CD4-positive, alpha-beta T cell treated with Interleukin-4 for 4 hours (primary cell): ENCODE results near the gene INTS12.

Experiments
- DNase-seq: peaks from one replicate; pipeline ENCODE4 v3.0.0-alpha.2; 2020

Gene INTS12

DNA sequence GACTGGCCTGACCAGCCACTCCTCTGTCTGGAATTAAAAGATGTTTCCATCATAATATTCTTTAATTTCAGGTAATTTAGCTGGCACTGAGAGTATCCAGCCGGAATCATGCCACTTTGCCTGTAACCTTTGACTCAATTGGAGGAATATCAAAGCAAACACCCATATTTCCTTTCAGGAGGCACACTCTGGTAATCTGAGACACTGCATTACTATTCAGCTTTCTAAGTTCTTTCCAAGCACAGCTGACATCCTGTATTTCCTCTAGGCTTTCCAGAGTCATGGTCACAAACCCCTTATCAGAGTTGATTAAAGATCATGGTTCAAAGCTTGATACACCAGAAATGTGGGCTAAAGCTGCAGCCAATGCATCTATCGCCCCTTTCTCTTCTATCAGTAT lies 29.3 kb downstream of the INTS12 start:
- no peak for DNase-seq

DNA sequence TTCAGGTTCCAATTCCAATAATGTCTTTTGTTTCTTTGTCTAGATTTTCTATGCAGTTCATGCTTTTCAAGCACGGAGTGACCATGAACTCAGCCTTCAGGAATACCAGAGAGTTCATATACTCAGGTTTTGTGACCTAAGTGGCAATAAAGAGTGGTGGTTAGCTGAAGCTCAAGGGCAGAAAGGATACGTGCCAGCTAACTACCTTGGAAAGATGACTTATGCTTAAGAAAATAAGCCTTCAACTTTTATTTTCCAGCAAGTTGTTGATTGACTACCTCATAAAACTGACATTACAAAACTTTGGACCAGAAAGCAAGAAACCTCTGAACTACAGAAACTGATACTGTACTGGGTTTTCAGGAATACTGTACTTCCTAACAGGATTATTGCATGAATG lies 30.8 kb downstream of the INTS12 start:
- no peak for DNase-seq

DNA sequence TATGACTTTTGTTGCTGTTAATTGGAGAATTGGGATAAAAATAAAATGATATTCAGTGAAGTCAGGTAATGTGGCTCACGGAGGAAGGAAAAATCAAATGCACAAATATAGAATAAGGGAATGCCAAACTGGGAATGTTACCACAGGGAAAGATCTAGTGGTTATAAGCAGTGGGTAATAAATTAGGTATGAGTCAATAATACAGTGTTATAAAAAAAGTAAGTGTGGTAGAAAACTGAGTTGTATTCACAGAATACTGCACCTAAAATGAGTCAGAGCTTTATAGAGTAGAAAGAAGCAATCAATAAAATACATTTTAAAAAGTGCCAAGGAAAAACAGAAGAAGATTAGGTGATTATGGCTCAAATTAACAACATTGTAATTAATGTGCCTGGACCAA lies 34.5 kb downstream of the INTS12 start:
- DNase-seq = no peak

DNA sequence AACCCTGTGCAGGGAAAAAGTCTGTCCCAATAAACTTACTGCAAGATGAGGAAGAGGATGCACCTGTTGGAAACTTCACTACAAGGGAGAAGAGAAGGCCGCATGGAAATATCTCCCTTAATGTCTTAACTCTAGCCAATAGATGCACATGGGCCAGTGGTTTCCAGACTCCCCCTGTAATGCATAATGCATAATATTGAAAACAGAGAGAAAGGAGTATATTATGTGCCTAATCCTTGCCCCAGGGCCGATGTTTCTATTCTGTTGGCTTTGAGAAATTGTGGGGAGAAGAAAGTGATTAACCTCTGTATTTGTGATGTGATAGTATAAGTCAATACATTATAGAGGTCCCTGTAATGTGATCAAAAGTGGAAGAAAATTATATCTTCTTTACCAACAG lies 37.2 kb downstream of the INTS12 start:
- no peak for DNase-seq

DNA sequence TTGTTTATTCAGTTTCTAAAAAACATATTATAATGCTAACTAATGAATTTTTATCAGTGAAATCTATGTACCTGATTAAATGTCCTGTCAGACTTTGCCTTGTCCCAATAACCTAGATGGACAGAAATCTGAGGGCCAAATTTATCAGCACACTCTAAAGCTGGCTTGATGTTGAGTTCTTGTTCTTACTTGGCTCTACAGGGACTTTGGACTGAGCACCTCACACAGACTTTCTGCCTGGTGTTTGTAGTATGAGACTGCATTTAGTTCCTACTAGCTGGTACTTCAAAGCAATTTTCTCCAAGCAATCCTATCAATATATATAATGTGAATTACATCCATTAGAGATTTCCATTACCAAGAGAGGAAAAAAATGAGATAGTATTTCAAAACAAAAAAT lies 37.8 kb downstream of the INTS12 start:
- DNase-seq = no peak

DNA sequence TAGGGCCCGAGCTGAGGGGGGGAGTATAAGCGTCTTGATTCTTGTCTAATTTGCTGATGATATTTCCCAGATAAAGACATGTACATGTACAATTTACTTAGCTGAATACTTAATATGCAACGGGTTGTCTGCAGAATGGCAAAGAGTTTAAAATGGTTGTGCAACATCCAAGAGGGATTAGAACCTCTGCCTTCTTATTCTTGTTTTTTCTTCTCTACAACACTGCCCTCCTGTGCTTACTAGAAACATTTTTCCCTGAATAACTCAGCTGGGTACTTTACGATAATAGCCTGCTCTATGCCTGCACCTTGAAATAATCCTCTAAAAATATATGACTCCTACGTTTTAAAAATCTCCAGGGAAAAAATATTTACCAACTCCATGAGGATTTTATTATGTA lies 41.8 kb downstream of the INTS12 start:
- DNase-seq = no peak

DNA sequence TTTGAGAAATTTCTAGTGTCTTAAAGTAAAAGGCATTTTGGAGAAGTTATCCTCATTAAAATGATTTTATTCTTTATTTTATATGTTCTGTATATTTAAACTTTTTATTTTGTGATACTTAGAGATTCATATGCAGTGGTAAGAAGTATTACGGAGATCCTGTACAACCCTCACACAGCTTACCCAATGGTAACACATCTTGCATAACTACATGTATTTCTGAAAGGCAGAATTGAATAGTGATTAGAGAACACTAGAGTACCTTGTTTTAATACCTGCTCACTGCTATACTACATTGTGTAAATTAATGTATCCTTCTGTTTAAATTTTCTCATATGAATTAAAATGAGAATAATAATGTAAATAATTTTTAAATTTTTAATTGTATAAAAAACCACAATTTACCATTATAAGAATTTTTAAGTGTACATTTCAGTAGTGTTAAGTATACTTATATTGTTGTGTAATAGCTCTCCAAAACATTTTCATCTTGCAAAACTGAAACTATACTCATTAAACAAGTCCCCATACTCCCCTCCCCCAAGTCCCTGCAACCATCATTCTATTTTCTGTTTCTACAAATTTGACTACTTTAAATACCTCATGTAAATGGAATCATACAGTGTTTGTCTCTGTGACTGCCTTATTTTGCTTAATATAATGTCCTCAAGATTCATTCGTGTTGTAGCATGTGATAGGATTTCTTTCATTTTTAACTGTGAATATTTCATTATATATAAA lies 45.4 kb downstream of the INTS12 start:
- DNase-seq = no peak

DNA sequence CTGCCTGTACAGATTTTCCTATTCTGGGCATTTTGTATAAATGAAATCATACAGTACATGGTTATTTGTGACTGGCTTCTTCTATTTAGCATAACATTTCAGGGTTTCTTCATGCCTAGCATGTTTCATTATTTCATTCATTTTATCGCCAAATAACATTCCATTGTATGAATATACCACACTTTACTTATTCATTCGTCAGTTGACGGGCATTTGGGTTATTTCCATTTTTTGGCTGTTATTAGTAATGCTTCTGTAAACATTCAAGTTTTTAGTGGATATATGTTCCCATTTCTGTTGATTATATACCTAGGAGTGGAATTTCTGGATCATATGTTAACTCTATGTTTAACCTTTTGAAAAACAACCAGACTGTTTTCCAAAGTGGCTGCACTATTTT lies 47.5 kb downstream of the INTS12 start:
- DNase-seq = no peak

DNA sequence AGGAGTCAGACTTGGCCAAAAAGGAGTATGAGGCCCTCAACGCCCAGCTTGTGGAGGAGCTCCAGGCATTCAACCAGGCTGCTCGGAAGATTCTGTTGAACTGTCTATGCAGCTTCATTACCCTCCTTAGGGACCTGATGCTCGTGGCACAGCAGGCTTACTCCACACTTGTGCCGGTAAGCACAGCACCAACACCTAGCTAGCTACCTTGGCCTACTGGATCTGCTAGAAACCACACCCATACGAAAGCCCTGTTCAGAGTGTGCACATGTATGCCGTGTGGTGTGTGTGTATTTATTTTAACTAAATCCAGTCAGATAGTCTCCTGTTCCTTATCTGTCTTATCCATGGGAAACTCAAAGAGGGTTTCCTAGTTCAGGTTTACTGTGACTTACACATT lies 49.3 kb downstream of the INTS12 start:
- no peak for DNase-seq

DNA sequence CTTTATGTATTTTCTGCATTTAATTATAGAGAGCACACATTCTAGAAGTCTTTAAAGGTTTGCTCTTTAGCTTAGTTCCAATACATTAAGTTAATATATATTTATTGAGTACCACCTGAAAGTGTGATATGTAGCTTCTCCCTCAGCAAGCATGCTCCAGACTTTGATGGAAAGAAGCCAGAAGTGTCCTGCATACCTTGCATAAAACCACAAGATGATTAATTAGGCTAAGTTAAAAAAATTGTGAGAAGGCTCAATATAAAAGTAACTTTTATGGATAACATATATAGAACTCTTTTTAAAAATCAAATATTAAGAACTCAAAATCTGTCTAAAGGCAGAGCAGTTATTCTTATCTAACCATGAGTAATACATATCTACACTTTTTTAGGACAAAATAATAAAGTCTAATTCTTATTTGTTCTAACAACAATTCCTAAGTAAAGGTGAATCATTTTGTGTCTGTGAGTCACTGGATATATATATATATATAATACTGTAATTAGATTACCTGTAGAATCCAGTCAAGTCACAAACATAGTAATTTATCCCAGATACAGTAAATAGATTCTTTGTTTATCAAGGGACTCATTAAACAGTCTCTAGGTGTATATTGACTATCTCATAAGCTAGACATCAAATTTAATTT lies 51.2 kb downstream of the INTS12 start:
- no peak for DNase-seq

DNA sequence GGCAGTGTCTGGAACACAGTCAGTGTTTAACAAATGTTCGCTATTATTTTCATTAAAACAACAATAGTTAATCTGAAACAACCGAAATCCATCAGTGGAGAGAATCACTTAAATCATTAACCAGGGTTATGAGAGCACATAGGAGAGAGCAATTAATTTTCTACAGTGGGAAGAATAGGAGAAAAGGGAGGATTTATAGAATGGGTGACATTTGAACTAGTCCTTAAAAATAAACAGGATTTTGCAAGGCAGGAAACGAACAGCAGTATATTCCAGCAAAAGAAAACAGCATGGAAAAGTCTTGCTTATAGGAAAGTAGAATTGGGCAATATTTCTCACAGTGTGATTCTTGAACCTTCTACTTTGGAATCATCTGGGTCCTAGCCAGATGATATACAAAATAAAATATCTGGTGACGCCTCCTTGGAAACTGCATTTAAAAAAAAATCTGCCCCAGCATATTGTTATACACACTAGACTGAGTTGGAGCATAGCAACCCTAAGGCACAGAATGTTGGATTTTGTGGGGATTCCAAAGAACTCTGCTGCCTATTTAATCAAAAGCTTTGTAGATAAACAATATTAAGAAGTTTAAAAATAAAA lies 56.1 kb downstream of the INTS12 start:
- DNase-seq = no peak

DNA sequence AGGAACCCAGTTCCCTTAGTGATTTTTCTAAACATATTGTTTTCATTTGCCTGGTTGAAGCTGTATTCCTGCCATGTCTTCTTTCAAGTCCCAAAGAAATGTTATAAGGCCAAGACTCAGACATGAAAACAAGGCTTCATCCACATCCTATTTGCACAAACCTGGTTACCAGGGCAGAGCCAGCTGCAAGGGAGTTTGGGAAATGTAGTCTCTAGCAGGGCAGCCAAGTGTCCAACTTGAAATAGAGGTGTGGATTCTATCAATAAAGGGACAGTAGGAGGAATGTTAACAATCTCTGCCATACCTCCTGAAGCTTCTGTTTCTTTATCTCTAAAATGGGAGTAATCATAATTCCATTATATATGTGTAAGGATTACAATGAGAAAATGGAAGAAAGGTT lies 56.6 kb downstream of the INTS12 start:
- DNase-seq = no peak

DNA sequence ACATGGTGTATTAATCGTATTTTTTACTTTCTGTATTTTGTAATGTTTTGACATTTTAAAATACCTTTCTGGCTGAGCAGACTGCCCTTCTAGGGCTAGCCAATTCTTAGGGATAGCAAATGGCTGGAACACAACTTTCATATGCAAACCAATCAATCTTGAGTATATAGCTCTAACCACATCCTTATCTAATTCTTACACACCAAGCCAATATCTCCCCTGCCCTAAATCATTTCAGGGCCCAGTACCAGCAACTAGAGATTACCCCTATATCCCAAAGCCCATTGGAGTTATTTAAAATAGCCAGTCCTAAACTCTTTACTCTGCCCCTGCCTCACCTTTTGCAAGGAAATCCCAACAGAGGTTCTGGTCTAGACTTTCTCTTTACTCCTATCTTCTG lies 58.3 kb downstream of the INTS12 start:
- DNase-seq = no peak

DNA sequence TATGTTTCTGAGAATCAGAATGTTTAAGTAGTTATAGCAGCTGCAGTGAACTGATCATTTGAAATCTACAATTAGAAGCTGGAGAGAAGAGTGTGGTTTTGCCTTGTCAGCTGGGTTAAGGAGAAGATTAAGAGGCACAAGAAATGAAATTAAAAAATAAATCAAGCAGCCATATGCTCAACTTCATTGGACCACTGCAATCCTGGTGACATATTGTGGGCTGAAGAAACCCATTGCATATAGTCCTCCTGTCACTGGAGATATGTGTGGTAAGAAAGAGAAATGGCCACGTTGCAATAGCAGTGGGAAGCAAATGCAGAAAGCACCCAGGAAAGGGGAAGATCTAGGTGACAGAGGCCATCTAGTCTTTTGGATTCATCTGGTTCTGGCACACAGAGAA lies 63.0 kb downstream of the INTS12 start:
- no peak for DNase-seq

DNA sequence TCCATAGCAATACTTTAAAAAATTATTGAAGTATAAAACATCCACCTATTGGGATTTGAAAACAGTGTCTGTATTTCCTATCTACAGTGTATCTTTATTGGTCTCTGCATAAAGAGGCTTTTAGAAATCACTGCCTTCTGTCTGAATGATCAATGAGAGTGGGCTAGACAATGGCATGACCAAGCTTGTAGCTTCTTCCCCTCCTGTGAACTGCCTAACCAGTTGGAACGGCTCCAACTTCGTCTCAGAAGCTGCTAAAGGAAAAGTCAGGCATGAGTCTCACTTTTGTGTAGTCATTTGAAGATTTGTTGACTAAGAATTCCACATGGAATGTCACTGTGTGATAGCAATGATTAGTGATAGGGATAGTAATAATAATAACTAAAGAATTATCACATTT lies 64.2 kb downstream of the INTS12 start:
- DNase-seq = no peak

DNA sequence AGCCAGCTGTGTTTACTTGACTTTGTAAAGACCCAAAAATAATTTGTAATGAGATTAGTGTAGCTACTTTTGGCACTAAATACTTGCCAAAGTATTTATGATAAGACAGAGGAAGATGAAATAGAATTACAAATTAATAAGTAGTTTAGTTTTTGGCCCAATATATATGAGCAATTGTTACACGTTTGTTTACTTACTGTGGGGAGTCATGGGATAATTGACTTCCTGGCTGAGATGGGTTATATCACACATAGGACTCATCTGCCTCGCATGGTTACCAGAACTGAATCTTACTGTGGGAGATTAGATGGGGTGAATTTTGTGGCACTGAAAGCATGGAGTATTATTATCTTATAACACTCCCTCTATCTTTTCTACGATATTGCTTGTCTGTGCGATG lies 66.6 kb downstream of the INTS12 start:
- DNase-seq = no peak

DNA sequence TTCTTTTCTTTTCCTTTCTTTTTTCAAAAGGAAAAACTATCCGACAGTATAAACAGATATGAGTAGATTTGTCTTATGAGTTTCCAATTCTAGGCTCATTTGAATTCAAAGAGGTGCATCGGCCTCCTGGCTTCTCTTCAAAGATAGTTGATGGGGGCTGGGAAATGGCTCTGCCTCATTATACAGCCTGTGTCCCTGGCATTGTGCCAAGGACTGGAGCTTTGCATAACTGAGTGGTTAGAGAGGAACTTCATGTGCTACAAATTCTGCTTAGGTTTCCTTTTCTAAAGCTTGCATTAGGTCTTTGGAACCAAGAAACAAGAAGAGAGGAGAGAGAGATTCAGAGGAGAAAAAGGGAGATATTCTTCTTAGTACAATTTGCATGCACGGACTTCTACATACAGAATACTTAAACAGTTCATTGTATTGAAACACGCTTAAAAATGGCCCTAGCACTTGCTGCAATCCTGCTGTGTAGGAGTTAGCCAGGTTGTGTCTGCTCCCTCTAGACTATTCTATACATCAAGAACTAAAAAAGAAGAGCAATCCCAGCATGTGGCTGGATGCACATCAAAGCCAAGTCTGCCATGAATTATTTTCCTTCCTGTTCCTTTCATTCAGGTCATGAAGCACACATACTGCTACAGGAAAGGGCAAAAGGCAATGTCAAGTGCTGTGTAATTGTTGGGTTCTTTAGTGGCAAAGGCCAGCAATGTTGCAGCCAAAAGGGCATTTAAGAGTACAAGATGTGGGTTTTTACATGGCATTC lies 70.9 kb downstream of the INTS12 start:
- DNase-seq = no peak

DNA sequence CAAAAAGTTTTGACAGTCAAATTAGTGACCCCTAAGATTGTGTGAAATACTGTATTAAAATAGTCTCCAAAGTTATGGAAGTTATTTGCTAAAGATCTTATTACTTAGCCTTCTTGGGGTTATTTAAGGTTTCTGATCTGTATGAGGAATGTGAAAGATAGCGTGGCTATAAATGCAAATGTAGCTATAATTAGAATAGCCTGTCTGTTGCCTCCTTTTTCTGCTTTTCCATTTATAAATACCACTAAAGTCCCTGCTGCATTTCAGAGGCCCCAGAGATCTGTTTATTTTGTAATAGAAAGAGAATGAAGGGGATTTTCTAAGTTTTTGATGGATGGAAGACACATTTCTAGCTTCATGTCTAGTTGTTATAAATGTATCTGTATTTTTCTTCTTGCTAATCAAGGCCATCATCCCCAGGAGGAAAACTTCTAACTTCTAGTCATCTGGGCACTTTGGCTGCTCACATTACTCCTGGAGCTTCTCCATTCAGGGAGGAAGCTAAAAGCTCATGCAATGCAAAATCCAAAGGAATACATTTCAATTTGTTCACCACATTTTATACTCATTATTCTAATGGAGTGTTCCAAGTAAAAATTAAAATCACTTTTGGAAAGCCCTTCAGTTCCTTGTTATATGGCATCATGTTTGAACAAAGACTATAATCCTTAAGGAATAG lies 73.9 kb downstream of the INTS12 start:
- no peak for DNase-seq

DNA sequence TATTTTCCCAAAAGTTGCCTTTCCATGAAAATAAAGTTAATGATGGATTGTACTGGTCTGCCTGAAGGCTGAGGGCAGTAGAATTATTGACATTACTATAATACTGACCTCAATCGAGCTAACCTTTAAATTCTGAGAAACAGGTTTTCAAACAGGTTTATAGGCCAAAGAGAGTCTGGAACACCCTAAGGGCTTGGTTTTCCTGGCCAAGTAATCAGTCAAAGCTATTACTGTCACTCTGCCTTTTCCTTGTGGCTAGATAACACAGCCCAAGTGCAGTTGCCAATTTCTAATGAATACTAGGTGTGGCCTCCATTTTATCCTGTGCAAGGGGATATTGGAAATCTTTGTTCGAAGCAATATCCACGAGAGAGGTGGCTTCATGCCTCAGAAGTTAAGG lies 75.2 kb downstream of the INTS12 start:
- no peak for DNase-seq
